HL-60/S4 (cell line): ENCODE results near the gene JAK3.

Experiments
- in situ Hi-C: fragments of 300-500 bp; cut with MboI; formaldehyde crosslinking; loops from 2 replicates; pipeline ENCODE4 v1.14.3; 2022; ENCODE audit warnings: low sequenced_read_pairs

The JAK3 gene

DNA sequence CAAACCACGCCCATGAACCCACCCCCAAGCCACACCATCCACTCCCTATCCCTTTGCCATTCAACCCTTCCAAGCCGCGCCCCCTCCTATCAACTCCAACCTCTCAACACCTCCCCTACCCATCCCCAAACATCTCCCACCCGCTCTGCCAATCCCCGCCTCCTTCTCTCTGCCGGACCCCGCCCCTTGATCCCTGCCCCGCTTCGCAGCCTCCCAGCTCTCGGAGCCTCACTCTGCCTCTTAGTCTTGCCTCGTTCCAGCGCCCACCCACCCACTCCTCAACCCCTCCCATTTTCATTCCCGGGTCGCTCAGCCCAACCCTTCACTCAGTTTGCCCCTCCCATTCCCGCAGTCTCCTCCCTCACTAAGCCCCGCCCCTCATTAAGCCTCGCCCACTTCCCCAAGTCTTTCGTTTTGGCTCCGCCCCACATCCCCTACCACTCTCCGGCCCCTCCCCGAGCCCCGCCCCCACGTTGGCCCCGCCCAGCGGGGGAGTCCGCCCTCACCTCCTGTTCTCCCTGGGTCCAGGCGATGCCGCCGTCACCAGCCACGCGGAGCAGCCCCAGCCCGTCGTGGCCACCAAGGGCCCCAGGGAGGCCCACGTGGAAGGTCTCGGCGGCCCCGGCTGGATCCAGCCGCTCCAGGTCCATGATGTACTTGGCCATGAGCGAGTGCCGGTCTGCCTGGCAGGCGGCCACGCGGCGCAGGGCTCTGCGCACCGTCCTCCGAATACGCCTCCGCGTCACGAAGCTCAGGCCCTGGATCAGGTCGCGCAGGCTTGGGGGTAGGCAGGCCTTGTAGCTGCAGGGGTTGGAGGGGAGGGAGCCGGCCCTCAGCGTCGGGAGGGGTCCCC lies 5.7 kb downstream of the JAK3 start:
- in situ Hi-C loops = no loop called here

- in situ Hi-C loops = no loop called here
Observed at GRCh38 chr19:17841371-17841809, 6.4 kb downstream of the JAK3 start.

GRCh38 chr19:17840019-17840418 lies 7.8 kb downstream of the JAK3 start:
- in situ Hi-C loops = no loop called here

DNA sequence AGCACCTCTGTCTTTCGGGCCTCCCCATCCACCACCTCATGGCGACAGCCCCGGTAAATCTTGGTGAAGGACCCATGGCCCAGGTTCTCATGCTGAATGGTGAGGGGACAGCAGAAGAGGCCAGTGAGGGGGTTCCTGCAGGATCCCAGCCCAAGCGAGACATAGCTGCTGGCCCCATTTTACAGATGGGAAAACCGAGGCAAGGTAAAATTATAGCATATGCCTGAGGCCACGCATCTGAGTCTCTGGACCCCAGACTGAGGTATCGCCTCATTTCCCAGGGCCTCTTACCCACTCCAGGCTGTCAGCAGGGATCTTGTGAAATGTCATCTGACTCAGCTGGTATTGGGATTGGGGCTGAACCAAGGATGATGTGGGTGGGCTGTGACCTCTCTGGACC lies 9.8 kb downstream of the JAK3 start:
- in situ Hi-C loops = no loop called here

GRCh38 chr19:17836530-17836929 lies 11.3 kb downstream of the JAK3 start:
- in situ Hi-C loops = no loop called here

DNA sequence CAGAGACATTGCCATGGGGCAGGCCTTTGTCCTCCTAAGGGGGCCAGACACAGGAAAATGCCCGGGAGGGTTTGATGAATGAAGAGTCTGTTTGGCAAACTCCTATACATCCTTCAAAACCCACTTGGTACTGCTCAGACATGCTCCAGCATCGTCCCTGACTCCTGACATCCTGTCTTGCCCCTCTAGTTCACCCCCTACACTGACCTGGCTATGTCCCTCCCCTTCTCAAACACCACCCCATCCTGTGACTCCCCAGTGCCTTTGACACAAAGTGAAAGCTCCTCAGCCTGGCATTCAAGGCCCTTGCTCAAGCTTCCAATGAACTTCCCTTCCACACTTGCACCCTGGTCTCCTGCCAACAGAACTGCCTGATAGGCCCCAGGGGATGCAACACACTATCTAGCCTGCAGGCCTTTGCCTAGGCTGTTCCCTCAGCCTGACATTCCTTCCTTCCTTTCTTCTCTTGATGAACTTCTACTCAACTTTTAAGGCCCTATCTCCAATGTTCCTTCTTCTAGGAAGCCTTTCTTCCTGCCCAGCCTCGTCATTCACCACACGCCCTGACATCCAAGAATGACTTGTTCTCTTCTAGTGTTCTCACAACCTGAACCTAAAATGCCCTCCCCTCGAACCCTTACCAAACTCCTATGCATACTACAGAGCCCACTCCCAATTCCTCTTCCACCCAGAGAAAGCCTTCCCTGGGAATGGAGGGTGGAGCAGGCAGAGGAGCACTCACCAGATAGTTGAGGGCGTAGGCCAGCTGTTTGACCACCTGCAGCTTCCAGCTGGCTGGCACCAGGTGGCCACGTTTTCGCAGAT lies 12.4 kb downstream of the JAK3 start:
- in situ Hi-C loops = no loop called here

- in situ Hi-C loops = no loop called here
Observed at GRCh38 chr19:17834350-17835181, 13.2 kb downstream of the JAK3 start.

GRCh38 chr19:17832443-17833208 lies 15.2 kb downstream of the JAK3 start:
- in situ Hi-C loops = no loop called here

DNA sequence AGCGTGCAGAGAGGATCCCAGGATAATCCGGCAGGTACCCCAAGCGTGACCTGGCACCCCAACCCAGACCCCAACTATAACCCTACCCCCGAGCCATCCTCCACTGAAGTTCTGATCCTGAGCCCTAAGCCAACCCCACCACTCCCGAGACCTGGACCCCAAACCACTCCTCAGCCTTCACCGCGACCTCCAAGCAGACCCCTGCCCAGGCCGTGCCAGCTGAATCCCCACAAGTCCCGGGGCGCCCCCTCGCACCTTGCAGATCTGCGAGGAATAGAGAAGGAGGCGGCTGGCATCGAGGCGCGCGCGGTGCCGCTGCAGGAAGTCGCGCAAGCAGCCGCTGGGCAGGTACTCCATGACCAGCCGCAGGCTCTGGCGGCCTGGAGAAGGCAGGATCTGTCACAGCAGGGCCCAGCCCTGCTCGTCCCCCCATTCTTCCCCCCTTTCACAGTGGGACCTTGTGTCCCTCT lies 16.3 kb downstream of the JAK3 start:
- in situ Hi-C loops = no loop called here

GRCh38 chr19:17830567-17831418 lies 17.0 kb downstream of the JAK3 start:
- in situ Hi-C loops = no loop called here

DNA sequence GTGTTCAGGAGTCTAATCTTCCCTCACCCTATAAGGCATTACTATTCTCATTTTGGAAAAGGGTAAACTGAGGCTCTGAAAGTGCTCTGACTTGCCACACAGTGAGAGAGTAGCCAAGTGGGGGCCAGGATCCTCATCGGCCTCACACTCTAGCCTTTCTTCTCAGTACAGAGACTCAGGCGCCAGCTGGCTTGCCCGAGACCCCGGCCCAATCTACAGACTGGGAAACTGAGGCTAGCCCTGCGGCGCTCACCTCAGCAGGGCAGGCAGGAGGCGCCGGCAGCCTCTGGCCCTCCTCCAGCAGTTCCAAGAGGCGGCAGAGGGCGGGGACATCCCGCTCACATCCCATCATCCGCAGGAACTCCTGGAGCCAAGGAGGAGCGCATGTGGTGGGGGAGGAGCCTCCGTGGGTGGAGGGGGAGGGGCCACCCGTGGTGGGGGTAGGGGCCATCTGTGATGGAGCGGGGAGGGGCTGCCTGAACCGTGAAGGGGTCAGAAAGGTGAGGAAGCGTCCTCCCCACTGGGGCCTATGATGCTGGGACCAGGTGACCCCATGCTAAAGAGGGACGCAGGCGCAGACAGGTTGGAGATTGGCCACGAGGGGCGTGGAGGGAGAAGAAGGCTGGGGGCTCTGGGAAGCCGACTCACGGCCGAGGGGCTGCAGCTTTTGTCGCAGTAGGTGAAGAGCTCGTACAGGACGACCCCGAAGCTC lies 17.8 kb downstream of the JAK3 start:
- in situ Hi-C loops = no loop called here

DNA sequence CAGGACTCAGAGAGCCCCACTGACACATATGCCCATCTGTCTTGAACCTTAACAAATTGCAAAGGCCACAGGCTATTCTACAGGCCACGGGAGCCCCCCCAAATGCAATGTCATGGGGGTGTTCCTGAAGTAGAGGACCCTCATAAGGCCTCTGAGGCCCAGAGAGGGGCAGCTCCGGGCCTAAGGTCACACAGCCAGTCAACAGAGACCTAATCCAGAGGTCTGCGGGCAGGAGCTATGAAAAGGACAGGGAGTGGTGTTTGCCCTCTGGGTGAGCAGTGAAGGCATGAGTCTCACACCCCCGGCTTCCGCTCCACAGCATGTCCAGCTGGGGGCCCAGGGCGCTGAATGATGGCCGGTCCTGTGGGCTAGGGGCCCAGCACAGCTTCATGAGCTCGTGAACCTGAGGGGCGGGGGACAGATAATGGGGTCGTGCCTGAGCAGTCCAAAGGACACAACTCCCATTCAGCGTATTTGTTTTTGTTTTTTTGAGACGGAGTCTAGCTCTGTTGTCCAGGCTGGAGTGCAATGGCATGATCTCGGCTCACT lies 21.2 kb downstream of the JAK3 start:
- in situ Hi-C loops = no loop called here

GRCh38 chr19:17824339-17824738 lies 23.4 kb downstream of the JAK3 start:
- in situ Hi-C loops = no loop called here

DNA sequence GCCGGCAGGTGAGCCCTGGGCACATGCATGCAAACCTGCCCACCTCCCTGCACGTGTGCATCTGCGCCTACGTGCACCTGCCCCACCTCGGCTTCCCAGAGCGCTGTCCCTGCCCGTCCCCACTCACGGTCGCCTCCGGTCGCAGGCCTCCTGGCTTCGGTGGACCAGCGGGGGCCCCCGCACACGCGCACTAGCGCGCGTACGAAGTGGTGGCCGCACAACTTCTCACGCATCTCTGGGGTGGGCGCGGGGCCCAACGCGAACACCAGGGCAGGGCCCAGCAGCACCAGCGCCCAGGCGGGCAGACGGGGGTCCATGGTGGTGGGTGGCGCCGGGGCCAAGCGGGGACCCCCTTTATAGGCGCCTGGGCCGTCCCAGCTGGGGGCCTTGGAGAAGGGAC lies 26.6 kb downstream of the JAK3 start, which contains the start of gene INSL3:
Gene INSL3 (minus strand): TSS at position 330 of the 400 bp plus-strand sequence. CDS start 13 bp downstream, at position 317.
- in situ Hi-C loops = no loop called here

DNA sequence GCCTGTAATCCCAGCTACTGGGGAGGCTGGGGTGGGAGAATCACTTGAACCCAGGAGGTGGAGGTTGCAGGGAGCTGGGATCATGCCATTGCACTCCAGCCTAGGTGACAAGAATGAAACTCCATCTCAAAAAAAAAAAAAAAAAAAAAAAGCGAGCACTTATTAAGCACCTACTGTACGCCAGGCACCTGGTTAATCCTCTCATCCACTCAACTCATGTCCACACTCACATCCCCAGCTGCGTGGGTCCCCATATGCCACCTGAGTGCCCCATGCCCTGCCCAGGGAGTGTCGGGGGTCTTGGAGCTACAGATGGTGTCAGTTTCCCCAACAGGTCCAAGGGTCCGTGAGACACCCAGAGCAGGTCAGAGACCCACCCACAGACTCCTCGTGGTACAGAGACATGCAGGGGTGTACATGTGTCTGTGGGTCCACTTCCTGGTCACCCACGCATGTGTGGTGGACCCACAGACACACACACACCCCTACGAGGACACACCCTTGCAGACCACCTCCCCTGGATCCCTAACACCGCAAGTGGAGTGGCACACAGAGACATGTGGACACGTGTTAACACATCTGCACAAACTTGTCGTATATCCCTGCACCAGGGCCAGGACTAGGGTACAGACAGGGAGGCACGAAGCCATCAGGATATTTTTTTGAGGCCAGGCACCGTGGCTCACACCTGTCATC lies 30.0 kb downstream of the JAK3 start:
- in situ Hi-C loops = no loop called here

- in situ Hi-C loops = no loop called here
Observed at GRCh38 chr19:17812099-17812498, 35.7 kb downstream of the JAK3 start.

GRCh38 chr19:17811681-17812080 lies 36.1 kb downstream of the JAK3 start:
- in situ Hi-C loops = no loop called here

DNA sequence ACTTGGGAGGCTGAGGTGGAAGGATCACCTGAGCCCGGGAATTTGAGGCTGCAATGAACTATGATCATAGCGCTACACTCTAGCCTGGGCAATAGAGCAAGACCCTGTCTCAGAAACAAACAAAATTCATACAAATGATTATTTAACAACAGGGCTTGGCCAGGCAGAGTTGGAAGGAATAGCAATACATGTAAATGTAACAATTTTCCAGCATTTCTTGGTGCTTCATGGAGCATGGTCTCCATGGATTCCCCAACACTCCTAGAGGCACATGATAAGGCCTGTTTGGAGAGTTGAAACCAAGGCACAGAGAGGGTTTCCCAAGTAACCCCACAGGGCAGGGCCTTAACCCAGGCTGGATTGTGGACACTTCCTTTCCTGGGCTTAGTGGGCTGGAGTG lies 36.7 kb downstream of the JAK3 start:
- in situ Hi-C loops = no loop called here
